GM21360 (cell line): Measurements from ENCODE around the gene C13orf46.
"Not testable (repeated sequence)": the region's sequence is repeated elsewhere in the genome, so short reads cannot be mapped to it uniquely, and the experiment has no call there.

Experiments used
- ATAC-seq: cut with Tn5 transposase; IDR thresholded peaks from one replicate; pipeline ENCODE4 v1.9.1; 2021; ENCODE audit warnings: mild to moderate bottlenecking, moderate library complexity; ENCODE audit not compliant: unreplicated experiment

C13orf46 gene

GRCh38 chr13:113914333-113915011 is 59.4 kb downstream of the C13orf46 start:
- ATAC-seq, result no peak

GRCh38 chr13:113913838-113914237 is 60.0 kb downstream of the C13orf46 start:
- ATAC-seq, result not testable (repeated sequence)

GRCh38 chr13:113913408-113913807 is 60.5 kb downstream of the C13orf46 start:
- ATAC-seq, result not testable (repeated sequence)

GRCh38 chr13:113912596-113912995 is 61.3 kb downstream of the C13orf46 start:
- ATAC-seq, result no peak

- ATAC-seq, result no peak
Measured at GRCh38 chr13:113907635-113908617, 66.0 kb downstream of the C13orf46 start.

- no peak for ATAC-seq
Measured at GRCh38 chr13:113906571-113906970, 67.3 kb downstream of the C13orf46 start.

- ATAC-seq, result no peak
Measured at GRCh38 chr13:113905942-113906341, 67.9 kb downstream of the C13orf46 start.

GRCh38 chr13:113905018-113905417 is 68.9 kb downstream of the C13orf46 start:
- no peak for ATAC-seq

GRCh38 chr13:113904411-113904810 is 69.5 kb downstream of the C13orf46 start:
- ATAC-seq, result no peak

- ATAC-seq, result no peak
Measured at GRCh38 chr13:113903912-113904311, 70.0 kb downstream of the C13orf46 start.
